GM12872 (cell line): Measurements from ENCODE around the gene TSNAXIP1.

Experiments
- CTCF ChIP-seq: IDR thresholded peaks from 3 replicates; pipeline ENCODE4 v1.5.1; 2011; ENCODE audit warnings: low read depth, mild to moderate bottlenecking, low read length, moderate library complexity; ENCODE audit not compliant: insufficient read depth

The TSNAXIP1 gene

DNA sequence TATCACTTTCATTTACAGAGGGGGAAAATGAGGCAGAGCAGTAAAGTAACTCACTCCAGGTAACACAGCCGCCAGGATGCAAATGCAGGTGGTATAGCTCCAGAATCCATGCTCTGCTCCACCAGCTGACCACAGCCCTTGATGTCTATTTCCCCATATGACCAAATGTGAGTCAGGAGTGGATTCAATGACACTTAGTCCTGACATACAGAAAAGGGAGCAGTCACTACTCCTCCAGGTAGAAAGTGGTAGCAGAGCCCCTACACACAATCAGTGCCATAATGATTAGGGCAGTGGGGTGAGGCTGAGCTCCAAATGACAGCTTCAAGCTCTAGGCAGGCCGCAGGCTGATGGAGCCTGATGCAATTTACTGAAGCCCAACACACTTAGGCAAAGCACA, 44.3 kb upstream of the TSNAXIP1 start:
- no peak for TF ChIP-seq CTCF

DNA sequence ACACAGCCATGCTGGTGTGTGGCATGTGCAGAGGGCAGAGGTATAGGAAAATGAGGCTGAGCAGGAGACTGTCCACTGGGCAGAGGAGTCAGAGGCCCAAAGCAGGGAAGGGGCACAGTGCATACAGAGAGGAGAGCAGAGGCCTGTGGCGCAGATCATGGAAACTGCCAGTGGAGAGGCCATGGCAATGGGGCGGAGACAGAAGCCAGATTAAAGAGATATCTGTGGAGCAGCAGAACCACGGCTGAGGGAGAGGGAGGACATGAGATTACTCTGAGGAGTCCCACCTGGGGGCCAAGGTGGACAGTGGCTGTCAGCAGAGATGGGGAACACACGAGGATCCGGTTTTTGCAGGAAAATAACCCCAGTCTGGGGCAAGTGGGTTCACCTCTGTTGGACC, 43.6 kb upstream of the TSNAXIP1 start:
- no peak for TF ChIP-seq CTCF

DNA sequence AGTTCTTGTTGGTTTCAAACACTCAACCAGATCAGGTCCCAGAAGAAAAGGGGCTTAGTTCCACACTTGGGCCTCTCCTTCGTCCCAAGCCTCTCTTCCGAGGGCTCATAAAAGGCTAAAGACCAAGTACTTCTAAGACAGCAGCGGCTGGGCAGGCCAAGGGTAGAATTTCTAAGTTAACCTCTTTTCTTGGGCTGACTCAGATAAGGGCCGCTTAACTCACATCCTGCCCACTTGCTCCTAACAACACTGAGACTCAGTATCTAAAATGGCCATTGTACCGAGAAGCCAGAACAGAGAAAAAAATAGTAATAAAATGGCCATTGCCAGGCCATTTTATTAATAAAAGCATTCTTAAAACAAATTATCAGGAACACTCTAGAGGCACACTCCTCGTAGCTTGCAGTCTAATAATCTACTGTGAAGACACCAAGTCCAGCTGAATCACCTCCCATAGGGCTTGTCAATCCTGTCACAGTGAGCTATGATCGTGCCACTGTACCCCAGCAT, 42.5 kb upstream of the TSNAXIP1 start:
- TF ChIP-seq CTCF, result no peak

DNA sequence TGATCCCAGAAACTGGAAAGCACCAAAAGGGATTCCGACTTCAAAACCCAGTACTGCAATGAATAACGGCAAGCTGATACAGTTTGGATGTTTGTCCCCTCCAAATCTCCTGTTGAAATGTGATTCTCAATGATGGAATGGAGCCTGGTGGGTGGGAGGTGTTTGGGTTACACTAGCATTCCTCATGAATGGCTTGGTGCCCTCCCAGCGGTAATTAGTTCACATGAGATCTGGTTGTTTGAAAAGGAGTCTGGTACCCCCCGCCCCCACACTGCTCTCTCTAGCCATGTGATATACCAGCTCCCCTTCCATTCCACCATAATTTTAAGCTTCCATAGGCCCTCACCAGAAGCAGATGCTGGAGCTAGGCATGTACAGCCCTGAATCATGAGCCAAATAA, 40.4 kb upstream of the TSNAXIP1 start:
- no peak for TF ChIP-seq CTCF

DNA sequence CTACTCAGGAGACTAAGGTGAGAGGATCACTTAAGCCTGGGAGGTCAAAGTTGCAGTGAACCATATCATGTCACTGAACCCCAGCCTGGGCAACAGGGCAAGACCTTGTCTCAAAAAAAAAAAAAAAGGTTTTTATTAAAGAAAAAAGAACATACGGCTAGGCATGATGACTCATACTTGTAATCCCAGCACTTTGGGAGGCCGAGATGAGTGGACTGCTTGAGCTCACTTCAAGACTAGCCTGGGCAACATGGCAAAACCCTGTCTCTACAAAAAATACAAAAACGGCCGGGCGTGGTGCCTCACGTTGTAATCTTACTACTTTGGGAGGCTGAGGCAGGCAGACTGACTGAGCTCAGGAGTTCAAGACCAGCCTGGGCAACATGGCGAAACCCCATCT, 38.7 kb upstream of the TSNAXIP1 start:
- no peak for TF ChIP-seq CTCF

GRCh38 chr16:67770346-67770991, 36.2 kb upstream of the TSNAXIP1 start:
- no peak for TF ChIP-seq CTCF

DNA sequence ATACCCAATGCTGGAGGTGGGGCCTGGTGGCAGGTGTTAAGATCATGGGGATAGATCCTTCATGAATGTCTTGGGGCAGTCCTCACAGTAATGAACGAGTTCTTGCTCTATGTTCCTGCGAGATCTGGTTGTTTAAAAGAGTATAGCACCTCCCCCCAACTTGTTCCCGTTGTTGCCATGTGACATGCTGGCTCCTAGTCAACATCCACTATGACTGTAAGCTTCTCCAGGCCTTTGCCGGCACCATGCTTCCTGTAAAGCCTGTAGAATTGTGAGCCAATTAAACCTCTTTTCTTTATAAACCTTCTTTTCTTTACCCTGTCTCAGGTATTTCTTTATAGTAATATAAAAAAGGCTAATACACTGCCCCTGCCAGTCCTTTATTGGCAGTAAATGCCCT, 33.6 kb upstream of the TSNAXIP1 start:
- TF ChIP-seq CTCF, result no peak
